GM15510 (cell line): Measurements from ENCODE around the gene ANKS1B.

Source experiments
- POLR2A ChIP-seq: IDR thresholded peaks from 3 replicates; pipeline ENCODE4 v1.6.1; 2011; ENCODE audit warnings: borderline replicate concordance; ENCODE audit not compliant: insufficient read length; ENCODE audit errors: extremely low read depth

ANKS1B gene

DNA sequence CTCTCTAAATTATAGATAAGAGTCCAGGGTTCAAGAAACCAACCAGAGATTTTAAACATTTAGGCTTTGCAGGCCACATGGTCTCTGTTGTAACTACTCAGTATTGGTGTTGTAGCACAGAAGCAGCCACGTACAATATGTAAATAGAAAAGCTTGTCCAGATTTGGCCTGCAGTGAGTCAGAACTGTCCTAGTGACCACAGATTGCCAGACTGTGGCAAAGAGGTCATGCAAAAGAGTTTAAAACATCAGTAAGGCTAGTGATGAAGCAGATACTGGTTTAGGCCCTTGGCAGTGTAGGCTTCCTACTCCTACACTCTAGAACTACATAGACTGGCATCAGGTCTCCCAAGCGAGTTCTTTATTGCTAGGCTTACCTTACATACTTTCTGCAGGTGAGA, 454.8 kb downstream of the ANKS1B start:
- no peak for TF ChIP-seq POLR2A

DNA sequence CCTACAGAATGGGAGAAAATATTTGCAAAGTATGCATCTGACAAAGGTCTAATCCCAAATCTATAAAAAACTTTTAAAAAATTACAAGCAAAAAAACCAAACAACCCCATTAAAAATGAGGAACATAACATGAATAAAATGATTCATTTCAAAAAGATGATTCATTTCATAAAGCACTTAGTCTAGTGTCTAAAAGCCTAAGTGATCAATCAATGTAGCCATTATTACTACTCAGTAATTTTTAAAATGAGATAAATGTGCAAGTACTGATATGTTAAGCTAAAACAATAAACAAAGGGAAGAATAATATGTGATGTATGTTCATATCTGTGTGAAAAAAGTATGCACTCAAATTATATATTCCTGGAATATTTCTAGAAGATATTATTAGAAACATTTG, 456.3 kb downstream of the ANKS1B start:
- no peak for TF ChIP-seq POLR2A

DNA sequence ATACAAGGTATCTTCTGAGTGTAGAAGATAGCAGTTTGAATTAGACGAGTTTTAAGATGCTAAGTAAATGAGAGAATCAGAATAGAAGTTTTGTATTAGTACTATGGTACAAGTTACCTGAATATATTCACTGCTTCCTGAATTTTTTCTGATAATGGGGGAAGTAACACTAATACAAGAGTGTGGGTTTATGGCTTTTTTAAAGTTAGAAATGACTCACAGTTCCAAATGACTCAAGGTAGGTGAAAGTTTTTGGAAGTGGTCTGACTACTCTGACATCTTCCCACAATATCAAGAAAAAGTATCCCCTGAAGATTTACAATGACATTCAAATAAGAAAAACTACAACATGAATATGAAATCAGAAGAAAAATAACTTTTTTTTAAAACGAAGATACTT, 460.9 kb downstream of the ANKS1B start:
- TF ChIP-seq POLR2A = no peak

DNA sequence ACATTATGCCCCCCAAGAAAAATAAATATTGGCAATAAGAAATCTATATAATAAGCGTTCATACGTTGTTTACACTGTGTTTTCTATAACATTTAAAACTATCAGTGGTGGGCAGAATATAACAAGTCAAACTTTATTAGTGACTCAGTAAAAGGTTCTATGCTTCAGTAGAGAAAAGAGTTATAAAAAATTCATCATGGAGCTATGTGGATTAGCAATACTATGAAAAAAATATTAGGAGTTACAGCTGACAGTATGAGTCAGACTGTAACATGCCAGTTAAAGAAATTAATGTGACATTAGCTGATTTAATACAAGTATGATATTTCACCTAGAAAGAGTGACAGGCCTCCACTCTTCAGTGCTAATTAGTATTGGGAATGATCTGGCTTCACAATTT, 462.3 kb downstream of the ANKS1B start:
- TF ChIP-seq POLR2A = no peak

DNA sequence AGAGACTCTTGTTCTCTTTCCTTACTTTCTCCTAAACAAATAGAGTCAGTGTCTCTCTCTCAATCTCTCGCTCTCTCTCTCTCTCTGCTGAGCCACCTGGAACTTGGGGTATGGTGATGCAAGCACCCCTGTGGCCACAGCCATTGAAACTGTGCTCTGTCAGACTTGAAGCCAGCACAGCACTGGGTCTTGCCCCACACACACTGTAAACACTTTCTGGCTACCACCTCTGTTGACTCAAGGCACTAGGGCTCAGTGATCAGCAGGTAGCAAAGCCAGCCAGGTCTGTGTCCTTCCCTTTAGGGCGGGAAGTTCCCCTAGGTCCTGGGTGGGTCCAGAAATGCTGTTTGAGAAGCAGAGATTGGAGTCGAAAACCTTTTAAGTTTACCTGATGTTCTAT, 463.1 kb downstream of the ANKS1B start:
- no peak for TF ChIP-seq POLR2A

DNA sequence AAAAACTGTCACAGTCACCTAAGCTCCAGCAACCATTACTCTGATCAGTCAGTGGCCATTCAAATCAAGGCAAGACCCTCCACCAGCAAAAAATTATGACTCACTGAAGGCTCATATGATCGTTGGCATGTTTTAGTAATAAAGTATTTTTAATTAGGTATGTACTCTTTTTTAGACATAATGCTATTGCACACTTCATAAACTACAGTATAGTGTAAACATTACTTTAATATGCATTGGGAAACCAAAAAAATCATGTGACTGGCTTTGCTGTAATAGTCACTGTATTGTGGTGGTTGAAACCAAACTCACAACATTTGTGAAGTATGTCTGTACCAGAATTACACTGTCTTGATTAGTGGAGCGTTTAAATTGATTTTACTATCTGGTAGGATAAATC, 471.7 kb downstream of the ANKS1B start:
- TF ChIP-seq POLR2A = no peak

GRCh38 chr12:99505805-99506204, 478.9 kb downstream of the ANKS1B start:
- TF ChIP-seq POLR2A = no peak

- TF ChIP-seq POLR2A = no peak
Observed at GRCh38 chr12:99498756-99499155, 486.0 kb downstream of the ANKS1B start.

DNA sequence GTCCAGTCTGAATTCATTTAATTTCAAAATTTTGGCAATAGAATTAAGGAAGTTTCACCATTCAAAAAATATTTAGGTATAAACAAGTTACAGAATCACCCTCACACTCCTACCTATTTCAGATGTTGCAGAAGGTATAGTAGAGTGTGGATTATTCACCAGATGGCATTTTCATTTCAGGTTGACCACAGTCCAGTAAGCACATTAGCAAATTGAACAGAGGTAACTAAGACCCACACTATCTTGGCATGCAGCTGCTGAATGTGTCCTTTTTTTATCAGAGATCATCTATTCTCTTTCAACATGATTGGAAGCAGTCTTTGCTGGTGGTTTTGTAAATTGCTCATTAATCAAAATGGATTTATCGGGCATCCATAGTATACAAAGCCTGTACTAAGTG, 488.9 kb downstream of the ANKS1B start:
- no peak for TF ChIP-seq POLR2A

- TF ChIP-seq POLR2A = no peak
Observed at GRCh38 chr12:99493197-99493596, 491.5 kb downstream of the ANKS1B start.

DNA sequence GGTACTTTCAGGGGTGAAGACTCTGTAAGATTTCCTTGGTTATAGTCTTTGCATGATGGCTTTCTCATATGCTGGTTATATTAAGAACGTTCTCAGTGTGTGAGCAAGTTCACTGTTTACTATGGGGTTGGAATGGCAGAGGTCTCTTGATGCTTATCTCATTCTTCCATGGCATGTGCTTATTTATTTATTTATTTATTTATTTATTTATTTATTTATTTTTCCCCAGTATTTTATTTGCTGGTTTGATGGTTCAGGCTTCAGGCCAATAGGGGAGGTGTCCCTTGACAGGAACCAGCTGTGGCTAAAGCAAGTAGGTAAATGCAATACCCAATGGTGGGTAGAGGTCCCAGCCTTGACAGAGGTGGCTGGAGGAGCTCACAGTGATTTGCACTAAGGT, 498.5 kb downstream of the ANKS1B start:
- TF ChIP-seq POLR2A = no peak

DNA sequence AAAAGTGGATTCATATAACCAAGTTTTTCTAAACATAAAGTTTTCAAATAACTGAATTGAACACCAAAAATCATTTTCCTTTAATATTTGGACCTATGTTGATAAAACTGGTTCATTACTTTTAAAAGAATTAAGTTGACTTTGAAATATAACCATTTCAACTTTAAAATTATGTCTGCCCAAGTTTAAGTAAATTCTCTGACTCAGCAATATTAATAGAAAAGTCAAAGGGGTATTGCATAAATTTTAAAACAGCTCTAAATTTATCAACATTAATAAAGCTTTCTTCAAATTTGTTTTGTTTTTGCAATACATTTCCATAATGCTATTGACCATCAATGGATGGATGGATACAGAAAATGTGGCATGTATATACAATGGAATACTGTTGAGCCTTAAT, 505.6 kb downstream of the ANKS1B start:
- TF ChIP-seq POLR2A = no peak

- no peak for TF ChIP-seq POLR2A
Observed at GRCh38 chr12:99476956-99477355, 507.8 kb downstream of the ANKS1B start.

GRCh38 chr12:99455350-99456035, 529.2 kb downstream of the ANKS1B start:
- no peak for TF ChIP-seq POLR2A

DNA sequence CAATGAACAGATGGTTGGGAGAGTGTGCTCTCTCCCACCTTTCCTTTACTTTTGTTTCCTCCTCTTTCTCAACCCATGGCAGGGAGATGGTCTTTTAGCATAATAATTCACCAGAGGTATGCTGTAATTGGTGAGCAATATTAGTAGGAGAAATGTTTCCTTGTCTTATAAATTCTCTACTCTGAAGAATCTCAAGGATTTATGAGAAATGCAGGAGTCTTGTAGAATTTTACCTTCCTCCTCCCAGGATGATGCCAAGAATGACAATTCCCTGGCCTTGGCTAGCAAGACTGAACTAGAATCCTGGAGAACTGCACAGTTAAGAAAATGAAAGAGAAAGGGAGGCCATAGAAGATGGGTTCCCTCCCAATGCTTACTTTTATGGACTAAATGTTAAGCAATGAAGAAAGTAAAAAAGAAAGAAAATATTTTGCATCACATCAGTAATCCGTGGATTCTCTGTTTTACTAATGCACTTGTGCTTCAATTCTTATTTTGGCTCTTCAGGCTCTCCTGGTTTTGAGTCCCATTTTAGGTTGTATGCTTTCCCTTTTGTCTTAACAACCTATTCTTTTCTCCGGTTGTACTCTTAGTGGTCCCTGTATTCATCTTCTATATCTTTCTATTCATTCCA, 530.1 kb downstream of the ANKS1B start:
- no peak for TF ChIP-seq POLR2A

DNA sequence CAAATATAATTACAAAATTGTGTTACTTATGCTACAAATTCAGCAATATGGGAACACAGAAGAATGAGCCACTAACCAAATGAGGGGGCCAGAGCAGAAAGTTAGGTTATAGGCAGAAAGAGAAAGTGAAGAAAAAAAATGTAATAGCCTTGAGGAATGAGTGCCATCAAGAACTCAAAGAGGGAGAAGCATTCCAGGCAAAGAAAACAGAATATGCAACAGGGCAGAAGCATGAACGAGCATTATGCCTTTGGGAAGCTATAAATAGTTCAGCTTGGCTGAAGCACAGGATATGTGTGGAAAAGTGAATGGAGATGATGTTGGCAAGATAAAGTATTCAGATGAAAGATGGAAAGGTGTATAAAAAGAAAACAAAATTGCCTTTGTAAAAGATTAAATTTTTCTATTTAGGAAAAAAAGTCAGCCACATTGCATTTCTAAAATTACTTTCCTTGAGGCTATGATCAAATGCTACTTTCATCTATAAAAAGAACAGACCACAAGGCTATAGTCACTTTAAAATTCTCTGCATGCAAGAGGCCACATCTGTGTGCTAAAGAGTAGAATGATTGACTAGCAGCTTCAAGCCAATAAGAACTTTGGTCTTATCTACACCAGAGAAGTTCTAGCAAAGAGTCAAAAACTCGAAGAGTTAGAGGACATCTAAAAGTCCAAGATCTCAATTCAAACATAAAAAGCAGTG, 530.7 kb downstream of the ANKS1B start:
- no peak for TF ChIP-seq POLR2A

DNA sequence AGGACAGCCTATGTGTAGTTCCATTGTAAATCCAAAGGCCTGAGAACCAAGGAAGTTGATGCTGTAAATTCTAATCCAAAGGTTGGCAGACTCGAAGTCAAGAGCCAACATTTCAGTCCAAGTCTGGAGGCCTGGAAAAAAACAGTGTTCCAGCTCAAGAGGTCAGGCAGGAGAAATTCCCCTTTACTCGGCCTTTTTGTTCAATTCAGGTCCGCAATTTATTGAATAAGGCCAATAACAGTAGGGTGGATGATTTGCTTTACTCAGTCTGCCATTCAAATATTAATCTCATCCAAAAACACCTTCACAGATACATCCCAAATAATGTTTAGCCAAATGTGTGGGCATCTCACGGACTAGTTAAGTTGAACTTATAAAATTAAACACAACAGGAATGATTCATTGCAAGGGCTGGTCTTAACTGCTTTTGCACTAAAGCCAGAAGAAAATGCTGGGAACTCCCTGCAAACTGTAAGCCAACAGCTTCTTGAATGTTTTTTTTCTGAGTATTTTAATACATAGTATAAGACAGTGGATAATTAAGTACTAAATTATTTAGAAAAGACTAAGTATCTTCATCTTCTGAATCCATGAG, 534.6 kb downstream of the ANKS1B start:
- no peak for TF ChIP-seq POLR2A

DNA sequence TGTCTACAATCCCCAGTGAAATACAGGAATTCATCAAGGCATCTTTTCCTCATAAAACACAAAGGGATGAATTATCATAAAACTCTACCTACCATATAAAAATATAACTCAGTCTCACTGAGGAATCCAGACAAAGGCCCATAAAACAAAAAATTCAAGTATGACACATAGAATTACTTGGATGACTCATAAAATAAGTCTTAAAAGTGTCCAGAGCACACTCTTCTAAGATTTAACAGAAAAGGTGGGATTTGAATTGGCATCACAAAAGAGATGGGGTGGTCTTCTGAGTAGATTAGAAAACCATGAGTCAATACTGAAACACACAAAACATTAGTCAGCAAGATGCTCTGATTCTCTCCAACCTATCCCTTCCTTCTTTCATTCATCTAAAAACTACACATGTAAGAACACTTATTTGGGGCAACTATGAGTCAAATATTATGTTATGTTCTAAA, 539.8 kb downstream of the ANKS1B start:
- TF ChIP-seq POLR2A = no peak
